Measurements from ENCODE around the gene NR6A1.

DNA sequence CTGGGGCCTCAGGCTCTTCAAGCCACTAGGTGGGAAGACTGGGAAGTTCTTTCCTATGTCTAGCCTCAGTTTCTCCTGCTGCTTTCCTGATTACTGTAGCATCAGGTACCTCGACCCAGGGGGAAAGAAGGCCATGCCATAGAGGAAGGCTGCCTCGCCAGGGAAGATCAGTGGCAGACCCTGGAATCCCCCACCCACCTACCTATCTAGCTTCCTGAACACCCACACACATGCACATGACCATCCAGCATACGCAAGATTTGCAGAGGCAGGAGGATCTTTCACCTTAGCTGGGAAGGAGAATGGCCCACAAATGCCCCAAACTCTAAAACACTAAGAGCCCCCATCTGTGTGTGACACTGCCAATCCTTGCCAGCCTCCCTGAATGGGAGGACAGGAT lies 271.9 kb downstream of the NR6A1 start:
- TF ChIP-seq SUZ12 (IDR thresholded peaks at IDR 0.05; ENCODE audit: extremely low read depth, insufficient read depth, insufficient read length) (no peak), ZNF274 (IDR thresholded peaks at IDR 0.05; ENCODE audit: low read depth, low read length) (no peak), YY1 (IDR thresholded peaks at IDR 0.05; ENCODE audit: insufficient read depth, insufficient read length) (no peak)
